Activated T-cell treated with anti-CD3 and anti-CD28 coated beads for 24 hours (primary cell): Measurements from ENCODE around the gene ZDHHC20.
A peak's percentile ranks its signal among the peaks of the same experiment; 100 is the strongest.

Experiments
- DNase-seq: peaks from one replicate; pipeline ENCODE4 v3.0.0-alpha.2; 2020; ENCODE audit warnings: low read depth

ZDHHC20 gene

GRCh38 chr13:21458813-21459701 is at the start of gene ZDHHC20:
ZDHHC20 (minus strand) TSS chr13:21459303; CDS start chr13:21459171, 132 bp downstream.
- peak; percentile 89 for DNase-seq

- no peak for DNase-seq
Measured at GRCh38 chr13:21504379-21504778, 45.3 kb upstream of the ZDHHC20 start.

- DNase-seq = no peak
Measured at GRCh38 chr13:21501686-21502085, 42.6 kb upstream of the ZDHHC20 start.

- DNase-seq = no peak
Measured at GRCh38 chr13:21486322-21486721, 27.2 kb upstream of the ZDHHC20 start.

- no peak for DNase-seq
Measured at GRCh38 chr13:21483748-21484147, 24.6 kb upstream of the ZDHHC20 start.

GRCh38 chr13:21481359-21481758 is 22.3 kb upstream of the ZDHHC20 start:
- DNase-seq = no peak

GRCh38 chr13:21478881-21479808 is 20.0 kb upstream of the ZDHHC20 start:
- peak; percentile 44 for DNase-seq

- peak; percentile 78 for DNase-seq
Measured at GRCh38 chr13:21476893-21477472, 17.9 kb upstream of the ZDHHC20 start.

- no peak for DNase-seq
Measured at GRCh38 chr13:21475115-21475514, 16.0 kb upstream of the ZDHHC20 start.

GRCh38 chr13:21470785-21471184 is 11.7 kb upstream of the ZDHHC20 start:
- no peak for DNase-seq

- no peak for DNase-seq
Measured at GRCh38 chr13:21466527-21466926, 7.4 kb upstream of the ZDHHC20 start.

GRCh38 chr13:21465710-21466160 is 6.6 kb upstream of the ZDHHC20 start:
- no peak for DNase-seq

- no peak for DNase-seq
Measured at GRCh38 chr13:21463424-21463823, 4.3 kb upstream of the ZDHHC20 start.

- no peak for DNase-seq
Measured at GRCh38 chr13:21461131-21461530, 2.0 kb upstream of the ZDHHC20 start.

- peak; percentile 27 for DNase-seq
Measured at GRCh38 chr13:21458451-21458812, 671 bp downstream of the ZDHHC20 start.

- DNase-seq = no peak
Measured at GRCh38 chr13:21453387-21454081, 5.6 kb downstream of the ZDHHC20 start.

GRCh38 chr13:21450936-21451335 is 8.2 kb downstream of the ZDHHC20 start:
- no peak for DNase-seq

- no peak for DNase-seq
Measured at GRCh38 chr13:21446656-21447055, 12.4 kb downstream of the ZDHHC20 start.

- no peak for DNase-seq
Measured at GRCh38 chr13:21445759-21446158, 13.3 kb downstream of the ZDHHC20 start.

- DNase-seq = no peak
Measured at GRCh38 chr13:21443171-21443570, 15.9 kb downstream of the ZDHHC20 start.

- DNase-seq = no peak
Measured at GRCh38 chr13:21436582-21436981, 22.5 kb downstream of the ZDHHC20 start.

- DNase-seq = peak; percentile 35
Measured at GRCh38 chr13:21435687-21436151, 23.4 kb downstream of the ZDHHC20 start.
